H9 (cell line): ENCODE results near the gene LRP1-AS. TPM values are rescaled to one million over a fixed set of nuclear protein-coding genes. Genes with fewer than 3 reads are reported as not detected.

Experiments
- DNase-seq: peaks from one replicate; pipeline ENCODE4 v3.0.0-alpha.2; 2017
- H2AFZ ChIP-seq: one replicate; pipeline ENCODE4 v1.6.1; 2013; ENCODE audit warnings: mild to moderate bottlenecking, low read length, control low read depth, moderate library complexity
- H2AK5ac ChIP-seq: 2 replicates; pipeline ENCODE4 v1.6.1; 2013; ENCODE audit warnings: low read length, control low read depth, mixed read lengths; ENCODE audit not compliant: insufficient read length
- H2BK120ac ChIP-seq: one replicate; pipeline ENCODE4 v1.6.1; 2013; ENCODE audit warnings: low read depth, mild to moderate bottlenecking, low read length, control low read depth, inconsistent platforms; ENCODE audit not compliant: poor library complexity, severe bottlenecking
- H2BK12ac ChIP-seq: 2 replicates; pipeline ENCODE4 v1.6.1; 2013; ENCODE audit warnings: low read length, control low read depth, mixed read lengths, low read depth; ENCODE audit not compliant: insufficient read length
- H2BK15ac ChIP-seq: 2 replicates; pipeline ENCODE4 v1.6.1; 2013; ENCODE audit warnings: low read depth, low read length, control low read depth
- H2BK20ac ChIP-seq: one replicate; pipeline ENCODE4 v1.6.1; 2013; ENCODE audit warnings: low read depth, mild to moderate bottlenecking, low read length, control low read depth, inconsistent platforms; ENCODE audit not compliant: poor library complexity, severe bottlenecking
- H2BK5ac ChIP-seq: 2 replicates; pipeline ENCODE4 v1.6.1; 2013; ENCODE audit warnings: low read length, control low read depth, mixed read lengths; ENCODE audit not compliant: insufficient read length
- H3K14ac ChIP-seq: 2 replicates; pipeline ENCODE4 v1.6.1; 2013; ENCODE audit warnings: low read length, control low read depth; ENCODE audit not compliant: insufficient read depth
- H3K18ac ChIP-seq: 2 replicates; pipeline ENCODE4 v1.6.1; 2013; ENCODE audit warnings: low read depth, mild to moderate bottlenecking, mixed read lengths, low read length, control low read depth; ENCODE audit not compliant: insufficient read length
- H3K23ac ChIP-seq: 2 replicates; pipeline ENCODE4 v1.6.1; 2013; ENCODE audit warnings: low read length, control low read depth, mixed read lengths, low read depth; ENCODE audit not compliant: insufficient read length
- H3K23me2 ChIP-seq: 2 replicates; pipeline ENCODE4 v1.6.1; 2013; ENCODE audit warnings: low read depth, mild to moderate bottlenecking, mixed read lengths, low read length, control low read depth; ENCODE audit not compliant: insufficient read length, poor library complexity, severe bottlenecking
- H3K27ac ChIP-seq: 2 replicates; pipeline ENCODE4 v1.5.1; 2013; ENCODE audit warnings: low read length, control low read depth, mixed read lengths, low read depth; ENCODE audit not compliant: insufficient read length
- H3K27me3 ChIP-seq: 2 replicates; pipeline ENCODE4 v1.6.1; 2013; ENCODE audit warnings: low read length, control low read depth, inconsistent platforms; ENCODE audit not compliant: insufficient read depth
- H3K4ac ChIP-seq: 2 replicates; pipeline ENCODE4 v1.6.1; 2013; ENCODE audit warnings: low read depth, mild to moderate bottlenecking, control low read depth, inconsistent platforms, low read length, moderate library complexity
- H3K4me1 ChIP-seq: 2 replicates; pipeline ENCODE4 v1.6.1; 2013; ENCODE audit warnings: low read length, control low read depth, inconsistent platforms; ENCODE audit not compliant: insufficient read depth
- H3K4me2 ChIP-seq: 2 replicates; pipeline ENCODE4 v1.6.1; 2013; ENCODE audit warnings: low read length, control low read depth, mixed read lengths; ENCODE audit not compliant: insufficient read length, insufficient read depth
- H3K56ac ChIP-seq: 2 replicates; pipeline ENCODE4 v1.6.1; 2013; ENCODE audit warnings: low read depth, mild to moderate bottlenecking, mixed read lengths, low read length, control low read depth; ENCODE audit not compliant: insufficient read length
- H3K79me1 ChIP-seq: 2 replicates; pipeline ENCODE4 v1.6.1; 2013; ENCODE audit warnings: low read depth, mild to moderate bottlenecking, moderate library complexity, low read length, control low read depth, inconsistent platforms; ENCODE audit not compliant: insufficient read depth, poor library complexity, severe bottlenecking
- H3K79me2 ChIP-seq: 2 replicates; pipeline ENCODE4 v1.6.1; 2013; ENCODE audit warnings: low read length, control low read depth, inconsistent platforms; ENCODE audit not compliant: insufficient read depth
- H3K9ac ChIP-seq: 2 replicates; pipeline ENCODE4 v1.6.1; 2013; ENCODE audit warnings: low read length, control low read depth, mixed read lengths; ENCODE audit not compliant: insufficient read length; ENCODE audit errors: extremely low read depth
- H3K9me3 ChIP-seq: one replicate; pipeline ENCODE4 v1.6.1; 2013; ENCODE audit warnings: low read depth, low read length, inconsistent platforms; ENCODE audit not compliant: control insufficient read depth
- H3T11ph ChIP-seq: one replicate; pipeline ENCODE4 v1.6.1; 2013; ENCODE audit warnings: mild to moderate bottlenecking, low read length, control low read depth, inconsistent platforms
- H4K20me1 ChIP-seq: one replicate; pipeline ENCODE4 v1.6.1; 2013; ENCODE audit not compliant: control insufficient read depth, insufficient read length, insufficient read depth
- H4K5ac ChIP-seq: 2 replicates; pipeline ENCODE4 v1.6.1; 2013; ENCODE audit warnings: low read depth, mild to moderate bottlenecking, mixed read lengths, low read length, control low read depth; ENCODE audit not compliant: insufficient read length
- H4K8ac ChIP-seq: replicated peaks from 2 replicates; pipeline ENCODE4 v1.6.1; 2013; ENCODE audit warnings: low read length, control low read depth, mixed read lengths, low read depth; ENCODE audit not compliant: insufficient read length
- H4K91ac ChIP-seq: 2 replicates; pipeline ENCODE4 v1.6.1; 2013; ENCODE audit warnings: low read depth, mild to moderate bottlenecking, moderate library complexity, mixed read lengths, low read length, control low read depth; ENCODE audit not compliant: insufficient read length
- H3K27ac Mint-ChIP-seq, 3 experiments: 2 replicates in 2 of 3; 3 replicates in 1 of 3; pipeline ENCODE4 v1.8.0; 2020 to 2021; ENCODE audit warnings: mixed read lengths in 3 of 3, mild to moderate bottlenecking in 1 of 3, moderate library complexity in 1 of 3
- H3K27me3 Mint-ChIP-seq: 2 replicates; pipeline ENCODE4 v1.8.0; 2021; ENCODE audit warnings: low read depth, mild to moderate bottlenecking, moderate library complexity, mixed read lengths
- H3K36me3 Mint-ChIP-seq, 3 experiments: 2 replicates in 2 of 3; 3 replicates in 1 of 3; pipeline ENCODE4 v1.8.0; 2020 to 2021; ENCODE audit warnings: low read depth in 3 of 3, mixed read lengths in 3 of 3; ENCODE audit not compliant: insufficient read depth in 1 of 3
- H3K4me1 Mint-ChIP-seq, 2 experiments: 2 replicates each; pipeline ENCODE4 v1.8.0; 2020; ENCODE audit warnings: mixed read lengths in 2 of 2
- H3K4me3 Mint-ChIP-seq, 2 experiments: 2 replicates in 1 of 2; 3 replicates in 1 of 2; pipeline ENCODE4 v1.8.0; 2020 to 2021; ENCODE audit warnings: mild to moderate bottlenecking in 2 of 2, mixed read lengths in 2 of 2, moderate library complexity in 1 of 2
- H3K9me3 Mint-ChIP-seq, 2 experiments: 2 replicates in 1 of 2; 3 replicates in 1 of 2; pipeline ENCODE4 v1.8.0; 2020; ENCODE audit warnings: mild to moderate bottlenecking in 2 of 2, mixed read lengths in 2 of 2, moderate library complexity in 1 of 2
- CTCF ChIP-seq: fragments of 200-600 bp; sonication (generic); conservative IDR thresholded peaks from 3 replicates; pipeline ENCODE4 v1.8.0; 2021; ENCODE audit warnings: antibody characterized with exemption, mild to moderate bottlenecking
- WGBS: extraction: QIAGEN DNeasy Blood & Tissue Kit; methylation state at CpG from one replicate; pipeline ENCODE4 v1.1.7; 2013; ENCODE audit warnings: missing lambda C conversion rate, low lambda C conversion rate, mixed read lengths; ENCODE audit not compliant: insufficient read length; ENCODE audit errors: extremely low coverage; 5-methylcytosine and 5-hydroxymethylcytosine counted together
- total RNA-seq: library from RNA; stranded (reverse); gene quantifications from 2 replicates; pipeline ENCODE4 v1.2.1, GENCODE V29; 2021

LRP1-AS gene
- total RNA-seq, 1 experiment from 2014 or later: not detected

- Histone ChIP-seq H4K5ac (no peak overlapping the region), H2BK5ac (no peak overlapping the region), H3T11ph (no peak overlapping the region), H2BK15ac (no peak overlapping the region), H2BK12ac (no peak overlapping the region), H2AK5ac (no peak overlapping the region), H3K9ac (no peak overlapping the region), H3K18ac (no peak overlapping the region), H3K23ac (no peak overlapping the region), H3K9me3 (no peaks in the 10 kb centered on the region), H3K27ac (no peak overlapping the region), H3K14ac (no peak overlapping the region), H2AFZ (no peak overlapping the region), H4K91ac (no peak overlapping the region), H4K20me1 (no peaks in the 10 kb centered on the region), H2BK120ac (no peak overlapping the region), H3K4me2 (no peak overlapping the region), H2BK20ac (no peak overlapping the region), H3K56ac (no peak overlapping the region), H3K4ac (no peak overlapping the region), H4K8ac (no peak overlapping the region), H3K79me2 (no peaks in the 10 kb centered on the region), H3K23me2 (no peaks in the 10 kb centered on the region), H3K79me1 (no peaks in the 10 kb centered on the region), H3K4me1 (no peaks in the 10 kb centered on the region), H3K27me3 (no peaks in the 10 kb centered on the region)
- peaks cover 10 to 11% of the 10 kb centered on the region in 2 experiments for H3K4me1 Mint-ChIP-seq
- no peak overlapping the region for H3K27ac Mint-ChIP-seq
- H3K36me3 Mint-ChIP-seq: no peaks in the 10 kb centered on the region
- peaks cover 6% of the 10 kb centered on the region for H3K27me3 Mint-ChIP-seq
- WGBS: no CpG with 5 or more reads among the region's 5 CpGs
- H3K4me3 Mint-ChIP-seq: no peak overlapping the region
- no peak for DNase-seq
- no peaks in the 10 kb centered on the region; a peak in 1 of 5 replicates for H3K9me3 Mint-ChIP-seq
- TF ChIP-seq CTCF: no peak
Observed at GRCh38 chr12:57116580-57117281, 30.7 kb downstream of the LRP1-AS start.
